B cell (primary cell): ENCODE measurements around the gene AARS2.

Experiments
- CTCF ChIP-seq: fragments of 200-600 bp; IDR thresholded peaks from one replicate; pipeline ENCODE4 v1.8.0; 2022; ENCODE audit warnings: antibody characterized with exemption, mild to moderate bottlenecking
- EZH2 ChIP-seq: IDR thresholded peaks from 2 replicates; pipeline ENCODE4 v1.6.1; 2012; ENCODE audit warnings: borderline replicate concordance, low read depth, mild to moderate bottlenecking, moderate library complexity, low read length; ENCODE audit not compliant: insufficient read depth, poor library complexity, severe bottlenecking

GRCh38 chr6:44268095-44268628 lies 45.0 kb downstream of the AARS2 start:
- TF ChIP-seq CTCF: peak; percentile 93
- no peak for TF ChIP-seq EZH2
